Muscle layer of colon (tissue), 2 donors: ENCODE results near the gene ZP3.
"Not testable (repeated sequence)": the region's sequence is repeated elsewhere in the genome, so short reads cannot be mapped to it uniquely, and the experiment has no call there.

Experiments
- H3K27ac ChIP-seq: one replicate; pipeline ENCODE4 v1.7.0; 2013; ENCODE audit warnings: low read depth, mild to moderate bottlenecking, low read length, moderate library complexity
- H3K27me3 ChIP-seq, 2 donors: one replicate each; pipeline ENCODE4 v1.7.0; 2013; ENCODE audit warnings: low read length in 2 of 2, mild to moderate bottlenecking in 2 of 2; ENCODE audit not compliant: insufficient read depth in 2 of 2, control insufficient read depth in 1 of 2
- H3K36me3 ChIP-seq: one replicate; pipeline ENCODE4 v1.7.0; 2013; ENCODE audit warnings: mild to moderate bottlenecking, low read length; ENCODE audit not compliant: insufficient read depth
- H3K4me1 ChIP-seq: one replicate; pipeline ENCODE4 v1.7.0; 2013; ENCODE audit warnings: mild to moderate bottlenecking, low read length; ENCODE audit not compliant: insufficient read depth
- H3K4me3 ChIP-seq, 2 donors: one replicate each; pipeline ENCODE4 v1.7.0; 2013; ENCODE audit warnings: low read length in 2 of 2, low read depth in 1 of 2, mild to moderate bottlenecking in 1 of 2, moderate library complexity in 1 of 2
- H3K9ac ChIP-seq: one replicate; pipeline ENCODE4 v1.7.0; 2013; ENCODE audit warnings: low read length
- H3K9me3 ChIP-seq: one replicate; pipeline ENCODE4 v1.7.0; 2013; ENCODE audit warnings: mild to moderate bottlenecking, low read length
- donor health status: abdominal sarcoma.
- donor health status: Adenocarcinoma of cecum.

The ZP3 gene

GRCh38 chr7:76457017-76457416 lies 32.3 kb downstream of the ZP3 start:
- H3K9me3 ChIP-seq, H3K4me3 ChIP-seq, H3K27me3 ChIP-seq, H3K36me3 ChIP-seq, H3K4me1 ChIP-seq, H3K27ac ChIP-seq, H3K9ac ChIP-seq: not testable (repeated sequence)

GRCh38 chr7:76458504-76458903 lies 33.8 kb downstream of the ZP3 start:
- H3K9me3 ChIP-seq, H3K36me3 ChIP-seq, H3K27ac ChIP-seq, H3K4me3 ChIP-seq, H3K4me1 ChIP-seq, H3K9ac ChIP-seq, H3K27me3 ChIP-seq: not testable (repeated sequence)

- H3K9me3 ChIP-seq, H3K9ac ChIP-seq, H3K4me1 ChIP-seq, H3K4me3 ChIP-seq, H3K27ac ChIP-seq, H3K27me3 ChIP-seq, H3K36me3 ChIP-seq: not testable (repeated sequence)
These were observed 36.0 kb downstream of the ZP3 start for GRCh38 chr7:76460767-76461166.

DNA sequence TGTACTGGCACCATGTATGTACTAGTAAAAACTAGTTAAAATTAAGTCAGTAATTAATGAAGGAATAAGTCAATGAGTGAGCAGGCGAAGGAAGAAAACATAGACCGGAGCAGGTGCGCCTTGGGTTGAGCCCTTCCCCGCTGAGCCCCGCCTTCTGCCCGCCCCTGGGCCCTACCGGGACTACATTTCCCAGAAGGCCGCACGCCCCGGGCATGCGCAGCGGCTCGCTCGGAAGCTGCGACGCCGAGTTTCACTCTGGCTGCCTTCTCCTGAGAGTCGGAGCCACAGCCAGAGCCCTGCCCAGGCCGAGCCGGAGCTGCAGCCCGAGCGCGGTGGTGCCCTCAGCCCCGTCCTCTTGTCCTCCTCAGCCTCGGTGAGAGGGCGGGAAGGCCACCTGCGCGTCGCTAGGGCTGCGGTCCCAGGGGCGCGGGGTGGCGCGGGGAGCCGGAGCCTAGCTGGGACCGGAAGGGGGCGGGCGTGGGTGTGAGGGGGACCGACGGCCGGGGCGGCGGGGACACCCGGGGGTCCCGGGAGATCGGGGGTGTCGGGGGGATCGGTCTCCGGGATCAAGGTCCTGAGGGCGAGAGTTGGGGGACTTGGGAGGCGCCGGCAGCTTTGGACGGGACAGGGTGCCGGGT lies 36.8 kb downstream of the ZP3 start, which contains the start of gene DTX2:
Gene DTX2 (plus strand): TSS at position 246 of the 638 bp plus-strand sequence. CDS start 18,801 bp downstream, outside the sequence.
- H3K9ac ChIP-seq, H3K27me3 ChIP-seq, H3K27ac ChIP-seq, H3K9me3 ChIP-seq, H3K4me1 ChIP-seq, H3K36me3 ChIP-seq: not testable (repeated sequence)
- H3K4me3 ChIP-seq = peak within 1 kb of the TSS in 1 of 2 donors; percentile 32

DNA sequence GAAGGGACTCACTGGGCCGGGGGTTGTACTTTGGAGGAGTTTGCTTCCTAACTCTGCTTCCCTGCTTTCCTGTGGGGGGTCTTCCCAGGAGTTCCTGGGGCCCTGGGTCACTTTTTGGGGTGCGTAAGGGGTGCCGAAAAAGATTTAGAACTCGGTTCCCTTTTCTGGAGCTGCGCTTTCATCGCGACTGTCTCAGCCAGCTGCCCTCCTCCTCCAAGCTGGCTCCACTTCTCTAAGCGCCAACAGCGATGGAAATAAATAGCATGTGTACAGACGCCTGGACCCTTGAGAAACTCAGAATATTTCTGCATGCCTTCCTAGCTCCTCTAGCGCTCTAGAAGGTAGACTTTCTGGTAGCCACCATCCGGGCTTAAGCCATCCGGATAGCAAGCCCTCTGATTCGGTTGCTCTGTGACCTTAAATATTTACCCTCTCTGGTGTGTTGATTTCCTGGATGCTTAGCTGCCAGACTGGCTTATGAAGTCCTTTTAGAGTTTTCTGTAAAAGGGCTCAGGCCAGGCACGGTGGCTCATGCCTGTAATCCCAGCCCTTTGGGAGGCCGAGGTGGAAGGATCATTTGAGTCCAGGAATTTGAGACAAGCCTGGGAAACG lies 37.6 kb downstream of the ZP3 start:
- not testable (repeated sequence) for H3K27me3 ChIP-seq, H3K4me3 ChIP-seq, H3K4me1 ChIP-seq, H3K9me3 ChIP-seq, H3K36me3 ChIP-seq, H3K27ac ChIP-seq, H3K9ac ChIP-seq

GRCh38 chr7:76464959-76465358 lies 40.2 kb downstream of the ZP3 start:
- not testable (repeated sequence) for H3K4me3 ChIP-seq, H3K4me1 ChIP-seq, H3K9ac ChIP-seq, H3K36me3 ChIP-seq, H3K9me3 ChIP-seq, H3K27ac ChIP-seq, H3K27me3 ChIP-seq

DNA sequence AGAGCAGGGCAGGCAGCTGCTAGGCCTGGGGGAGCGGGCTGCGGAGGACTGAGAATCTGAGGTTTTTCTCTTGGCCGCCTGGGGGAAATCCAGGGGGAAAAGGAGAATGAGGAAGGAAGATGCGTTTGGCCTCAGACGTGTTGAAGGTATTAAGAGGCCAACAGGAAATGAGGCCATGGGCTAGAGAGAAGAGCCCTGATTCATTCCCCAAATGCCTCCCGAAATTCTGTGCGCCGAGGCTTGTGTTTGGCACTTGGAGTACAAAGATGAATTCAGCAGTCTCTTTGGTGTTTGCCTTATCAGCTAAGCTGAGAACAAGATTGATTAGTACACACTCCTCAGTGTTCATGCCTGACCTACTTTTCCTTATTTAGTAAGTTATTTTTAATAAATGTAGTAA lies 41.2 kb downstream of the ZP3 start:
- not testable (repeated sequence) for H3K36me3 ChIP-seq, H3K9ac ChIP-seq, H3K27me3 ChIP-seq, H3K27ac ChIP-seq, H3K4me1 ChIP-seq, H3K9me3 ChIP-seq, H3K4me3 ChIP-seq

- not testable (repeated sequence) for H3K4me1 ChIP-seq, H3K9ac ChIP-seq, H3K27me3 ChIP-seq, H3K9me3 ChIP-seq, H3K4me3 ChIP-seq, H3K36me3 ChIP-seq, H3K27ac ChIP-seq
These were observed 43.1 kb downstream of the ZP3 start for GRCh38 chr7:76467743-76468404.

DNA sequence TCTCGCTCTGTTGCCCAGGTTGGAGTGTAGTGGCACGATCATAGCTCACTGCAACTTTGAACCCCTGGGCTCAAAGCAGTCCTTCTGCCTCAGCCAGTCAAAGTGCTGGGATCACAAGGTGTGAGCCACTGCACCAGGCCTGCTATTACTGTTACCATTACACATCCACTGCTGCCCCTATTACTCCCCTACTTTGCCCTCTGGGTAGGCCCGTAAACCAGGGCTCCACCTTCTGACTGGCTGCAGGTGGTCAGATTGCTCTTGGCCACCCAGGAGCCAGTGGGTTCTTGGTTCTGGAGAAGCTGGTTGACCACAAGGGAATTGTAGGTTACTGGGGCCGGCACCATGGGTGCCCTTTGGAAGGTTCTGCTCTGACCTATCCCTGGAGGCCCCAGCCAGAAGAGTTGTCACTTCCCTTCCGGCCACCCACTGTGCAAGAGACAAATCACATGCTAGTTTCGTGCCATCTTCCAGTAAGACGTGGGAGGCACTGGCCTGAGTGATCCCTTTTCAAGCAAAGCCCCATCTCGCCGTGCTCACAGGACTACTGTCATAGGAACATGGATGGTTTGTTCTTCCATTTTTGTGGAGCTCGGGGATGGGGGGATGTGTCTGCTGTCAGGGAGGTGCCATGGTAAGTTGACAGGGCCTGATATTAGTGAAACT lies 46.9 kb downstream of the ZP3 start:
- H3K36me3 ChIP-seq, H3K27ac ChIP-seq, H3K9me3 ChIP-seq, H3K27me3 ChIP-seq, H3K9ac ChIP-seq, H3K4me1 ChIP-seq, H3K4me3 ChIP-seq: not testable (repeated sequence)

DNA sequence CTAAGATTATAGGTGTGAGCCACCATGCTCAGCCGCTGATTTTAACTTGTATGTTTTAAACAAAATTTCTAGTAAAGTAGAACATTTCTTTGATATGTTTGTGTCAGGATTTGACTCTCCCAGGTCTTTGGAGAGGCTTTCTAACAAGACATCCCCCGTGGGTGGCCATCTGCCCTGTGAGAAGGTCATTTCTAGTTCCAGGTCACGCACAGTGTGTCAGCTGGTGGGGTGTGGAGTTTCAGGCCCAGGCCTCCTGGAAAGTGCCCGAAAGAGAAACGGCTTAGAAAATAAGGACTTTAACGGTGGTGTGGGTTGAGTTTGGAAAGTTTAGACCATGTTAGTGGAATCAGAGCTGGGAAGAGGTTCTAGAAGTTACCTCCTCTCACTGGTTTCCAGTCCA lies 48.3 kb downstream of the ZP3 start:
- not testable (repeated sequence) for H3K9ac ChIP-seq, H3K36me3 ChIP-seq, H3K27ac ChIP-seq, H3K4me3 ChIP-seq, H3K27me3 ChIP-seq, H3K4me1 ChIP-seq, H3K9me3 ChIP-seq

- H3K4me1 ChIP-seq, H3K36me3 ChIP-seq, H3K4me3 ChIP-seq, H3K9me3 ChIP-seq, H3K27ac ChIP-seq, H3K9ac ChIP-seq, H3K27me3 ChIP-seq: not testable (repeated sequence)
These were observed 51.5 kb downstream of the ZP3 start for GRCh38 chr7:76476280-76476679.
